ENCODE data around the gene RNF130. TPM values are rescaled to one million over a fixed set of nuclear protein-coding genes. Genes with fewer than 3 reads are reported as not detected.
"Not testable (repeated sequence)": the region's sequence is repeated elsewhere in the genome, so short reads cannot be mapped to it uniquely, and the experiment has no call there.

RNF130 gene
- total and polyA plus RNA-seq, 4 donors = 24.9 to 93.1 (median 51.4) TPM

- no peaks in the 10 kb centered on the region for H3K27me3 ChIP-seq (ENCODE audit: control insufficient read depth in 4 of 4, insufficient read depth in 4 of 4, low read length in 3 of 4)
- WGBS = 38% methylated on average over 6 of the region's 6 CpGs
- peaks cover 1 to 22% (median 16%) of the 10 kb centered on the region in 4 donors for H3K36me3 ChIP-seq (ENCODE audit: control insufficient read depth in 4 of 4, insufficient read depth in 3 of 4, low read depth in 1 of 4, low read length in 3 of 4)
- peak overlapping the region; percentile 23 to 33 for H3K27ac ChIP-seq (ENCODE audit: low read depth in 1 of 2, low read length in 2 of 2)
- DNase-seq (ENCODE audit: low spot score) = no peak
- no peak overlapping the region for H3K4me3 ChIP-seq (ENCODE audit: low read depth in 1 of 3, low read length in 3 of 3)
- TF ChIP-seq MAX (IDR thresholded peaks at IDR 0.05) (no peak), YY1 (IDR thresholded peaks at IDR 0.05) (no peak), SP1 (IDR thresholded peaks at IDR 0.05) (no peak), FOXA2 (IDR thresholded peaks at IDR 0.05) (no peak), HNF4G (IDR thresholded peaks at IDR 0.05) (no peak), JUND (IDR thresholded peaks at IDR 0.05) (no peak), ATF3 (IDR thresholded peaks at IDR 0.05) (no peak), NR2F2 (IDR thresholded peaks at IDR 0.05) (no peak), FOXA1 (IDR thresholded peaks at IDR 0.05) (no peak), RAD21 (IDR thresholded peaks at IDR 0.05) (no peak), HNF4A (conservative IDR thresholded peaks at IDR 0.05) (no peak), RXRA (IDR thresholded peaks at IDR 0.05) (no peak), REST (IDR thresholded peaks at IDR 0.05) (no peak)
- H3K9ac ChIP-seq (ENCODE audit: low read depth in 1 of 2, low read length in 2 of 2) = no peak overlapping the region
- peaks cover 9 to 28% (median 18%) of the 10 kb centered on the region in 4 donors for H3K4me1 ChIP-seq (ENCODE audit: control insufficient read depth in 4 of 4, insufficient read depth in 4 of 4, low read length in 3 of 4)
- H3K9me3 ChIP-seq (ENCODE audit: control insufficient read depth in 4 of 4, low read length in 3 of 4) = no peaks in the 10 kb centered on the region
Measured at GRCh38 chr5:179959641-179960040, 111.9 kb downstream of the RNF130 start.

GRCh38 chr5:179959118-179959517 lies 112.4 kb downstream of the RNF130 start:
- not testable (repeated sequence) for H3K27ac ChIP-seq (ENCODE audit: low read depth in 1 of 2, low read length in 2 of 2)

GRCh38 chr5:179955630-179956029 lies 115.9 kb downstream of the RNF130 start:
- Histone ChIP-seq H3K27me3 (ENCODE audit: control insufficient read depth in 4 of 4, insufficient read depth in 4 of 4, low read length in 3 of 4) (no peaks in the 10 kb centered on the region), H3K4me3 (ENCODE audit: low read depth in 1 of 3, low read length in 3 of 3) (no peak overlapping the region), H3K27ac (ENCODE audit: low read depth in 1 of 2, low read length in 2 of 2) (no peak overlapping the region), H3K9ac (ENCODE audit: low read depth in 1 of 2, low read length in 2 of 2) (no peak overlapping the region), H3K4me1 (ENCODE audit: control insufficient read depth in 4 of 4, insufficient read depth in 4 of 4, low read length in 3 of 4) (peaks cover 9 to 24% (median 17%) of the 10 kb centered on the region in 4 donors), H3K9me3 (ENCODE audit: control insufficient read depth in 4 of 4, low read length in 3 of 4) (no peaks in the 10 kb centered on the region), H3K36me3 (ENCODE audit: control insufficient read depth in 4 of 4, insufficient read depth in 3 of 4, low read depth in 1 of 4, low read length in 3 of 4) (peaks cover 0 to 19% (median 8%) of the 10 kb centered on the region in 4 donors)
- no peak for DNase-seq (ENCODE audit: low spot score)
- TF ChIP-seq FOXA2 (IDR thresholded peaks at IDR 0.05) (no peak), HNF4G (IDR thresholded peaks at IDR 0.05) (no peak), HNF4A (conservative IDR thresholded peaks at IDR 0.05) (no peak), ZBTB33 (IDR thresholded peaks at IDR 0.05) (no peak), FOXA1 (IDR thresholded peaks at IDR 0.05) (no peak), CTCF (IDR thresholded peaks at IDR 0.05; ENCODE audit: low read depth, low read length, missing input control) (no peak), MAX (IDR thresholded peaks at IDR 0.05) (no peak), JUND (IDR thresholded peaks at IDR 0.05) (no peak), ATF3 (IDR thresholded peaks at IDR 0.05) (no peak)
- WGBS = 92% methylated on average over 2 of the region's 2 CpGs

More at GRCh38 chr5:179959118-179959517, 112.4 kb downstream of the RNF130 start:
- H3K9ac ChIP-seq (ENCODE audit: low read depth in 1 of 2, low read length in 2 of 2); H3K27me3 ChIP-seq (ENCODE audit: control insufficient read depth in 4 of 4, insufficient read depth in 4 of 4, low read length in 3 of 4); H3K4me3 ChIP-seq (ENCODE audit: low read depth in 1 of 3, low read length in 3 of 3); DNase-seq (ENCODE audit: low spot score); H3K9me3 ChIP-seq (ENCODE audit: control insufficient read depth in 4 of 4, low read length in 3 of 4): not testable (repeated sequence)
- WGBS = 96% methylated on average over 5 of the region's 5 CpGs
- Histone ChIP-seq H3K36me3 (ENCODE audit: control insufficient read depth in 4 of 4, insufficient read depth in 3 of 4, low read depth in 1 of 4, low read length in 3 of 4) (peaks cover 1 to 26% (median 18%) of the 10 kb centered on the region in 4 donors), H3K4me1 (ENCODE audit: control insufficient read depth in 4 of 4, insufficient read depth in 4 of 4, low read length in 3 of 4) (peaks cover 9 to 28% (median 18%) of the 10 kb centered on the region in 4 donors)
